Stimulated activated CD4-positive, alpha-beta T cell treated with anti-CD3 and anti-CD28 coated beads, Interleukin-2, amount 100 ng/mL, for 4 hours (primary cell): Measurements from ENCODE around the gene AFG1L.
"Not testable (repeated sequence)": the region's sequence is repeated elsewhere in the genome, so short reads cannot be mapped to it uniquely, and the experiment has no call there.

Experiments used
- DNase-seq: peaks from one replicate; pipeline ENCODE4 v3.0.0-alpha.2; 2020; ENCODE audit warnings: low read depth

AFG1L gene

DNA sequence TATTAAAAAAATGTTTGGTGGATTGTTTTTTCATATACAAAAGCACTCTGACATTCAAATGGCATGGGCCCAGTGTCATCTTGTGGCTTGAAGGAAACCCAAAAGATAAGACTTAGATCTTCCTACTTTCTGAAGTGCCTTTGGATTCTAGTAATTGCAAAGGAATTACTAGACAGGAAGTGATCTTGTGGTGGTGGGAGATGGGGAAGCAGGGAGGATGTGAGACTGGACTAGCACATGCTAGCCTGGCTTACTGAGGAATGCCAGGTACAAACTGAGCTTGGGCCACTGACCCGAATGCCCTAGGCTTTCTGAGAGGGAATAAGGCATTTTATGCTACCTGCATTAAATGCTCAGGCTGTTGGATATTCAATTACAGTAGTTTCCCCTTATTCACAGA lies 59.0 kb downstream of the AFG1L start:
- DNase-seq, result no peak

DNA sequence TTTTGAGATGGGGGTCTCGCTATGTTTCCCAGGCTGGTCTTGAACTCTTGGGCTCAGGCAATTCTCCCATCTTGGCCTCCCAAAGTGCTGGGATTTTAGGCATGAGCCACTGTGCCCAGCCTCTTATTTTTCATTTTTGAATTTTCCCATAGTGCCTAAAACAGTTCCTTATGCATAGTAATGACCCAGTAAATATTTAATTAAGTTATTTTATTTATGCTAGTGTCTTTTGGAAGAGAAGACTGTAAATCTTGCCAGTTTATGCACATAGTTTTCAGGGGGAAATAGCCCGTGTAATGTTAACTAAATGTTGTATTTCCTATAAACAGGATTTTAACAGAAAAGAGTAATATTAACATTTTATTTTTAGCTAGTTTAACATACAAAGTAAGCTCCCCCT lies 60.3 kb downstream of the AFG1L start:
- DNase-seq, result no peak

DNA sequence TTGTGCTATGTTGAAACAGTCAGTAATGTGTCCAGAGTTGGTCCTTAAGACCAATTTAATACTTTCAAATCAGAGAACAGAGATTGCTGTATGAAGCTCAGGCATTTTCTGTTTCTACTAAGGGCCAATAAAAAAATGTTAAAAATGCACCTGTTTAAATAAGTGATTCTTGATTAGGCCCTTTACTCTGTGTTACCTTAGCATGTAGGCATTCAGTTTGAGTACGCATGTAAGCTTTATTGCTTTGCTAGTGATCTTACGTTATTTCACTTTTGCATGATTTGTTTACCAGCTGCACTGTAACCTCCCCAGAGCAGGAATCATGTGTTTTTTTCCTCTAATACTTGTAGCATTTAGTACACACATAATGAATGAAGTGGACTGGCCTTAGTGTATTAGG lies 61.0 kb downstream of the AFG1L start:
- no peak for DNase-seq

DNA sequence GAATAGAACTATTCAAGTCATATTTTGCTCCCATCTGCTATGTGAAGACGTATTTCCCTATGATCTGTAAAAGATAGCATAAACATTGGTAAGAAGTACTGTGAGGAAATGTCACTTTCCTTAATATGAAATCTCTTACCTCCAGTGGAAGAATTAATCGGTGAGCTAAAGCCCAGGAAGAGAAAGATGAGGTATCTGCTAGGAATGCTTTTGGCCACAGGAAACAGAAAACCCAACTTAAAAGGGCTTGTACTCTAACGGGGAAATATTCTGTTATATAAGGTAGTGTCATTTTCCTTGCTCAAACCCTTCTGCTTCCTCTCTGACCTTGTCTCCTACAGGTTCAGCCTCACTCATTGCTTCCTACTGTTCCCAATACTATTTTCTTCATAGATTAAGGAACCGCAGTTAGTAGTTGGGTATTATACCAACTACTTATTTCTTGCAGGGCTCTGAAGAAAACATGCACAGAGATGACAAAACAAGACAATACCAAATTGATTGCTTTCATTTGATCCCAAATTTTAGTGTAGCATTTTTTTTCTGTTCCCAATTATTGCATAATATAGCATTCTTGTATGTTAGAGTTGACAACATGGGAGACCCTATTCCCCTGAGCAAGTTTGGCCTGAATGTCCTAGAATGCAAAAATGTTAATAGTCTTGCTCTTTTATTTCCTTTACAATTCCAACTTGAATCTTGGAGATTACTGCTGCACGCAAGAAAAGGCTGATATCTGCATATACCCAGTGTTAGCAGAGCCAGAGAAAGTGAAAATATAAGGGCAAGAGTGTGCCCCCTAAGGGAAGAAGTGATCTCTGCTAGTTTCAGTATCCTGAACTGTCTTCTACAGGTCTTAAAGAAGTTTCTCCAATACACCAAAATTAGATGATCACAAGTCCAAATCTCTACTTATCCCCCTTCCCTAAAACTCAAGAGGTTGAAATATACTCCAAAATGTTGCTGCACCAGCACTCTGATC lies 65.3 kb downstream of the AFG1L start:
- DNase-seq, result no peak

DNA sequence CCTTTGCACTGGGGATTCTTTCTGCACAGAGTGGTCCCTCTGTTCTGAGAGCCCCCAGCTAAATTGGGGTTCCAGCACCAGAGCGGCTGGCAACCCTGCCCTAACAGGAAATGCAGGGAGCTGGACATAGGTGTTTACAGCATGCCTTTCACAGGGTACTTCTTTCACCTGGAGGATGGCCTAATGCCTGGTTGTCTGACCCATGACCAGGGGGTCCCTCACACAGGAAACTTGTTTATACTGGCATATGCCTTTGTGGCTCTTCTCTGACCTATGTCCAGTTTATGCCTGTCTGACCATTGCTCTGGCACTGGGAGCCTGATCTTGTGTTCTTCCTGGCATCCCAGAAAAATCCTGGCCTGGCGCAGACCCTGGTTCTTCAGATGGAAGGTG lies 66.1 kb downstream of the AFG1L start:
- DNase-seq, result no peak

DNA sequence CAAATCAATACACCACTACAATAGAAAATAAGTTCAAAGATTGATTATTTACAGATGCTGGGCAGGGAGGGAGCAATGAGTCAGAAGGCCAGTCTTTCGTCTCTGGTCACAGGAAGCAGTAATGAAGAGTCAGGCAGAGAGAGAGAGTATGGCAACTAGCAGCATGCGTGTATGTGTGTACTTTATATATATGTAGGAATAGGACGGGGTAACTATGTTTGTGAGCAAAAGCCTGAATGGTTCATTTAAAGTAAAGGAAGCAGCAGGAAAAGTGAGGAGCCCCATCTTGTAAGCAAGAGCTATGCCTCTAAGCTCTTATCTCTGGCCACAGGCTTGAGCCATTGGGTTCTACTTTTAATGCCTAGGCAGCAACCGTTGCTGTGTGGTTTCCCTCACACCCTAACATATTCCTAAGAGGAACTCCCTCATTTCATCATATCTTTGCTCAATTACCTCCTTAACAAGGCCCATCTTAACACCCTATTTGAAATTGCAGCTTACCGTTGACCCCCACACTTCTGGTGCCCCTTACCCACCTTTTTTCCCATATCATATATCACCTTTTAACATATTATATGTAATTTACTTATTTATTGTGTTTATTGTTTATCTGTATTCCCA lies 66.6 kb downstream of the AFG1L start:
- DNase-seq, result no peak

DNA sequence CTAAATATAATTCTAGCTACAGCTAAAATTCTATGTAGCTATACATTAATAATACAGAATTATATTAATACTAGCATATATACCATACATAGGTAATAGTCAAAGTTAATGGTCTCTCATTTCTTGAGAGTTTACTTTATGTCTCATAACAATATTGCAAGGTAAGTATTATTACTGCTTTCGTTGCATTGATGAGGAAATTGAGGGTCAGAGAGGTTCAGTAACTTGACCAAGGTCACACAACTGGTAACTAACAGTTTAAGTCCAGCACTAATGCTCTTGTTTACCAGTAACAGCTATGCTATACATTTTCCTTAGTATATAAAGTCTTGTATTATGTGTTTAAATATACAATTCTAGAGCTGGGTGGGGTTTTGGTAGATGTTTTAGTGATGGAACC lies 67.6 kb downstream of the AFG1L start:
- no peak for DNase-seq

DNA sequence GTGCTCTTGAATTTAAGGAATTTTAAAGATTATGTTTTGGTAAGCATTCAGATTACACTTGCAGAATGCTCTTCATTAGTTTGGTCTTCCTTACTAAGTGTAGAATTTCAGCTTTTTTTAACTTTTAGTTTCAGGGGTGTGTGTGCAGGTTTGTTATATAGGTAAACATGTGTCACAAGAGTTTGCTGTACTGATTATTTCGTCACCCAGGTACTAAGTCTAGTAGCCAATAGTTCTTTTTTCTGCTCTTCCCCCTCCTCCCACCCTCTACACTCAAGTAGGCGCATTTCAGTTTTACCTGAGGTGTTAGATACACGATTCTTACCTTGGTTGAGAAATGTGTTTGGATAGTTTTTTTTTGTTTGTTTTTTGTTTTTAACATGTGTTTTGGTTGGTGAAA lies 68.3 kb downstream of the AFG1L start:
- DNase-seq, result no peak

DNA sequence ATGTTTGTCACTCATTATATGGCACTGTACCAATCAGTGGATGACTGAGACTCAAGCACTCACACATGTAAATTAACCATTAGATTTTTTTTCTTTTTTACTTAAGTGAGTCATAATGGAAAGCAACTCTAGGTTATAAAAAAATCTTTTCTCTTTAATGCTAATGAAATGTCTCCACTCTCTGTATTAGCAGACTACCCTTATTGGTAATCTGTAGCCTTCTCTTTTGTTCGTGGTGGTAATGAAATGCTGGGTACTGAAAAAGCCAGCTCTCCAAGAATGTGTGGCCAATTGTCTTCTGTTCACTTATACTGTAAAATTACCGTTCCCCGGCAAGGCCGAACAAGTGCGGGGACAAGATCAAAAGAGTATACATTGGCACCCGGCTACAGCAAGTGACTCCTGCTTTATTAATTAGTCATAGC lies 69.0 kb downstream of the AFG1L start:
- no peak for DNase-seq

DNA sequence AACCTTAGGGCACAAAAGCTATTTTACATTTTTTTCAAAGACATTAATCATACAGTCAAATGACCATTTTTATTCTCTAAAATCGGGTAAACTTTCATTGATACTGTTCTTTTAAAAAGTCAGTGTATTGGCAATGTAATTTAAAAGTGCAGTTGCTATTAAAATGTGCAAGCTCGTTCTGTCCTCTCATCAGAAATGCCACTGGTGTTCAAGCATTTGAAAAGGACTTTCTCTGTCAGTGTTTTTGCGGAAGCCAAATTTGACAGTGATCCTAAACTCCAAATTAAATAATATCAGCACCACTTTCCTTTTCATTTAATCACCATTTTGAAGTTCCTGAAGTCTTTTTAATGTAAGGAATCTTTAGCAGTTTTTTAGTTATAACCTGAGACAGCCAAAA lies 69.6 kb downstream of the AFG1L start:
- no peak for DNase-seq

DNA sequence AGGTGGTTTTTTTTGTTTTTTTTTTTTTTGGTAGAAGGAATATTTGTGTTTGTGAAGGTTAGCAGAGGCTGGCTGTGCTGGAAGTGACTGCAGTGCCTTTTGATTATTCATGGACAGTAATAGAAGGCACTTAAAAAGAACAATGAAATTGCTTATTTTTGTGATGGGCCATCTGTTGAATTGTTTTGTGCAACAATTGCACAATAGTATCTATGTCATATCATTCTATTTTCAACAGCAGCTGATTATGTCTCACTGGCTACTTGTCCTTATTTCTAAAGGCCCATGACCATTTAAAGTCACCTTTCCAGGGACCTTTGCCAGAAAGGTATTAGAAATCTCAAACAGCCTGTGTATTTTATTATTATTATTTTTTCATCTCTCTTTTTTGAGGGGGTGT lies 70.6 kb downstream of the AFG1L start:
- no peak for DNase-seq

DNA sequence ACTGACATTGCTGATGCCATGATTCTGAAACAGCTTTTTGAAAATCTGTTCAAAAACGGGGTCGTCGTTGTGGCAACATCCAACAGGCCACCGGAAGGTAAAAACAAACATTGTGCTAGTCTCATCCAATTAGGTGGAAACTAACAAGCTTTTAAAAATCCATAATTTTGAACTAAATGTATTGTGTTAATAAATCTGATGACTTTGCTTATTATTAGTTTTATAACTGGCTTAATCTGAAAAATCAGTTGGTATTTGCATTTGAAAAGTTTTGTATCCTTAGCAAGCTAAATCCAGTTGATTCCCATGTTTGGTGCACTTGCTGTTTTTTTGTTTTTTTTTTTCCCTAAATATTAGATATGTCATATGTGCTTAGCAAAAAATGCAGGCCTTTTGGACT lies 71.4 kb downstream of the AFG1L start:
- DNase-seq, result no peak

DNA sequence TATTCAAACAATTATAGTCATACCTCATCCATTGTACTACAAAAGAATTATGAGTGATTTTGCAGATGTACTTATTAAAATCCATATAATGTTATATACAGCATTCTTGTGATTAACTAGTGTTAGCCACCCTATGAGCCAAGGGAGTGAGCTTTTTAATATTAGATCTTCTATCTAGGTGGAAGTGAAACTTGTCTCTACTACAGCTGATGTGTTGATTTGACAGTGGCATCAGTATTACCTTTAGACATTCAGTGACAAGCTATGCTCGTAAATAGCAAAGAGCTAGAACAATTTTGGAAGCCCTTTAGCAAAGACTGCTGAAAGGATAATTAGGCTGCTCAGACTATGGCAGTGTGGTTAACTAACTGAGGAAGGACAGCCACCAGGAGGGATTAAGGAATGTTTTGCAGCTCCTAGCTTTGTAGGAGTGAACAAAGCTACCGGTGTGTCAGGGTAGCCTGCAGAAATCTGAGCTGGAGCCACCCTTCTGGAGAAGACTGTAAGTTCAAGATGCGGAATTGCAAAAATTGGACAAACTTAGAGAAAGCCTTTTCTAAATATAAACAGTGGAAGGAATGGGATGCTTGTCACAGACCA lies 73.7 kb downstream of the AFG1L start:
- no peak for DNase-seq

DNA sequence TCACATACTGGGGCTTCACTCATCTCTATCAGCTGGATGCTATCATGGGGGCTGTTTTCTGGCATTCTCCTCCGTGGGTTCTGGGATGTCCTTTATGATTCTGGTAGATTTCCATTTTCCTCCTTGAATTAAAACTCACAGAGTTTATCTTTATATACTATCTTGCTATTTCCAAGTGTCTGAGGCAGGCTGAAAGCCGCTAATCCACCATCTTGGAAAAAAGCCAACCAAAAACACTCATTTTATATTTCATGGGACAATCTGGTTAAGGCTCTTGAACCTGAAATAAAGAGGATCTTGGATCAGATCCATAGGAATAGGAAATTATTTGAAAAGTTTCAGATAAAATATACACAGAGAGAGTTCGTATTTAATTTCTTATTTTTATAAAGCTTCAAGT lies 86.0 kb downstream of the AFG1L start:
- DNase-seq, result no peak

DNA sequence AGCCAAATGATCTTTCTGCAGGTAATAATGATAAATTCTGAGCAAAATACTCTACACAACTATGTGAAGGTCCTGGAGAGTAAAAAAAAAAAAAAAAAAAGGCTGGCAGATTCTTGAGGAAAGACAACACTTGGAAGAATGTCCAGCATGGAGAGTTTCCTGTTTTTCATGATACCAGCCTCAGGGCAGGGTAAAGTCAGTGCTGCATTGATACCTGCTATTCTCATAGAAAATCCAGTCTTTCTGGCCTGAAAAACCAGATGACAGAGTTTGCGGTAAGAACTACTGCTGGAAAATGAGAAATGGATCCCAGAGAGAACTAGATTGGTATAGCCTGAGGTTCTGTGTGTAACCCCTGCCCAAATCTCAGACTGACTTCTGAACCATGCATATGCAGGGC lies 89.1 kb downstream of the AFG1L start:
- DNase-seq, result no peak

DNA sequence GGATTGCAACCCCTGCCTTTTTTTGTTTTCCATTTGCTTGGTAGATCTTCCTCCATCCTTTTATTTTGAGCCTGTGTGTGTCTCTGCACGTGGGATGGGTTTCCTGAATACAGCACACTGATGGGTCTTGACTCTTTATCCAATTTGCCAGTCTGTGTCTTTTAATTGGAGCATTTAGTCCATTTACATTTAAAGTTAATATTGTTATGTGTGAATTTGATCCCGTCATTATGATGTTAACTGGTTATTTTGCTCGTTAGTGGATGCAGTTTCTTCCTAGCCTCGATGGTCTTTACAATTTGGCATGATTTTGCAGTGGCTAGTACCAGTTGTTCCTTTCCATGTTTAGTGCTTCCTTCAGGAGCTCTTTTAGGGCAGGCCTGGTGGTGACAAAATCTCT lies 94.3 kb downstream of the AFG1L start:
- not testable (repeated sequence) for DNase-seq

DNA sequence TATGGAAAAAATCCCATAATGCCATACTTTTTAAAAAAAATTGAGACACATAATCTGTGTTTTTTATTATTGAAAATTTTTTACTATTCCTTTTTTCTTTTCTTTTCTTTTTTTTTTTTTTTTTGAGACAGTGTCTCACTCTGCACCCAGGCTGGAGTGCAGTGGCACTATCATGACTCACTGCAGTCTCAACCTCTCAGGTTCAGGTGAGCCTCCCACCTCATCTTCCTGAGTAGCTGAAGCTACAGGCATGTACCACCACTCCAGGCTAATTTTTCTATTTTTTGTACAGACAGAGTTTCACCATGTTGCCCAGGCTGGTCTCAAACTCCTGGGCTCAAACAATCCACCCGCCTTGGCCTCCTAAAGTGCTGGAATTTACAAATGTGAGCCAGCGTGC lies 100.4 kb downstream of the AFG1L start:
- no peak for DNase-seq

DNA sequence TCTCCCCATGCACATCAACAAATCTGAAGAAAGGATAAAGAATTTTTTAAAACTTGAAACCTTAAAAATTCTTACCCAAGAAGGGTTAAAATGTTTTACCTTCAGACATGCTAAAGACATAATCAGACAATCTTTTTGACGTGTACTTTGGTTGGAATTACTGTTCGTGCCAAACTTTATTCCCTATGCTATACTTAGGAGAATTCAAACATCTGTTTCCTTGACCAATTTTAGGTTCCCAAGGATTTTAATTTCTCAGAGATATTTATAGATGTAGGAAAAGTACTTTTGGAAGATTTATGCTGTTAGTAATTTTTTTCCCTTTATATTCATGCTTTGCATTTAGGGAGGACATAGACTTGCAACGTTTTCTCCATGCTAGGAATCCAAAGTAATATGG lies 108.4 kb downstream of the AFG1L start:
- DNase-seq, result no peak

DNA sequence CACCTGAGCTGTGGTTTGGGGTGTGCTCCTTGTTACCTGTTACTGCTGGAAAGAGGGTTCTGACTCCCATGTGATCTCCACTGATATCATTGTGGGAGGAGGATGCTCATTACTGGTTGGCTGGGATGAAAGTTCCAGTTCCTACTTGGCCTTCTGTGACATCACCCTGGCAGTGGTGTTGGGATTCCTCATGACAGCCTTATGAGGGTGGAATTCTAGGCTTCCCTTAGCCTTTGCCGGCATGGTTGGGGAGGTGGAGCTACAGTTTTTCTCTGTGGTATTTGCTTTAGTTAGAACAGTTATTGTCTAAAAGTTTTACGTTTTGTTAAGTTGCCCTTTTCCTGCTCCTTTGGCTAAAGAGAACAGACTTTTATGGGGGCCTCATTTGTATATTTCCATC lies 112.1 kb downstream of the AFG1L start:
- no peak for DNase-seq

DNA sequence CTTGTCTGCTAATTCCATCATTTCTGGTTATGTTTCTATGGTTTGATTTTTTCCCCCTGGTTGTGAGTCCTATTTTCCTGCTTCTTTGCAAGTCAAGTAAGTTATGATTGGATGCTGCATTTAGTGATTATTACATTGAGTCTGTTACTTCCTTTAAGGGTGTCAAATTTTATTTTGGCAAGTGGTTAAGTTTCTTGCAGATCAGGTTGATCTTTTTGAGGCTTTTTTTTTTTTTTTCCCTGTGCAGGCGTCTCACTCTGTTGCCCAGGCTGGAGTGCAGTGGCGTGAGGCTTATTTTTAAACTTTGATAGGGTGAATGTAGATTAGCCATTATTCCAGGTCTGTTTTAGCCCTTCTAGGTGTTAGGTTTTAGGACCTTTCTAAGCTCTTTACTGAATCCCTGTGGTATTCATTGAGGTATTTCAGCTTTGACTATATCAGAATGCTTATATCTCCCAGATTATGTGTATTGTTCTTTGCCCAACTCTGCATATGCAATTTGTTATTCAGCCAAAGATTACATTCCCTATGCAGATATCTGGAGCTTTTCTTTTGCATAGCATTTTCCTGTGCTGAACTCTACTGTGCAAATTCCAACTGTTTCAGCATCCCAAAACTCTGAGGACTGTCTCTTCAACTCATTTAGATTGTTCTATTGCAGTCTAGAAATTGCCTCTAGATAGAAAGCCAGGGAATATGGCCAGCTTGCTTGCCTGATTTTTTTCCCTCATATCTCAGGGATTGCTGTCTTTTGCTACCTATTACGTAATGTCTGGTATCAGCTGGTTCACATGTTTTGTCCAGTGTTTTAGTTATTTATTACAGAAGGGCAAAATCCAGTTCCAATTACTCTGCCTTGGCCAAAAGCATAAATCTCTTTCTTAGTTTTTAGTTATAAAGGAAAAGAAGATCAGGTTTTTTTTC lies 113.3 kb downstream of the AFG1L start:
- no peak for DNase-seq

DNA sequence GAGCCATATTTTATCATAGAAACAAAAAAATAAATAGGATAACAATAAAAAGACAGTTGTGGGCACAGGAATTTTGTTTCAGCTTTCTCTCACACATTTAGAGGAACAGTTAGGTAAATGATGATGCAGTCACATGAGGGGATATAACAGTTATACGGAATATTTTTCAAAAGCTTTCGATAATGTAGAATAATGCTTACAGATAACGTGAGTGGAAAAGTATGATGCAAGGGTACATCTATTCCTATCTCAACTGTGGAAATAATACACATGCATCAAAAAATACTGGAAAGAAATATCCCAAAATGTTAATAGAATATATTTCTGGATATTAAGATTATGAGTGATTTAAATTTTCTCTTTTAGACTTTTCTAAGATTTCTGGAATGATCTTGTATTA lies 114.0 kb downstream of the AFG1L start:
- DNase-seq, result no peak
